Astrocyte of the cerebellum (primary cell): ENCODE measurements around the gene YWHAE.
"Not testable (repeated sequence)": the region's sequence is repeated elsewhere in the genome, so short reads cannot be mapped to it uniquely, and the experiment has no call there.

Source experiments
- DNase-seq: peaks from one replicate; pipeline ENCODE4 v3.0.0-alpha.2; 2011; ENCODE audit warnings: low read depth
- H3K4me3 ChIP-seq: 2 replicates; pipeline ENCODE4 v1.5.1; 2011; ENCODE audit warnings: mild to moderate bottlenecking, low read depth, low read length, moderate library complexity
- CTCF ChIP-seq: IDR thresholded peaks from 2 replicates; pipeline ENCODE4 v1.5.1; 2012; ENCODE audit warnings: low read length, low read depth, moderate library complexity, mild to moderate bottlenecking; ENCODE audit errors: missing control alignments
- in situ Hi-C: cut with HindIII; loops from 2 replicates; pipeline ENCODE4 v1.10.0; 2017; ENCODE audit warnings: low sequenced_read_pairs

The YWHAE gene

GRCh38 chr17:1322480-1322879, 77.5 kb downstream of the YWHAE start:
- no peak overlapping the region for H3K4me3 ChIP-seq
- in situ Hi-C loops = no loop called here
- TF ChIP-seq CTCF = no peak
- no peak for DNase-seq

DNA sequence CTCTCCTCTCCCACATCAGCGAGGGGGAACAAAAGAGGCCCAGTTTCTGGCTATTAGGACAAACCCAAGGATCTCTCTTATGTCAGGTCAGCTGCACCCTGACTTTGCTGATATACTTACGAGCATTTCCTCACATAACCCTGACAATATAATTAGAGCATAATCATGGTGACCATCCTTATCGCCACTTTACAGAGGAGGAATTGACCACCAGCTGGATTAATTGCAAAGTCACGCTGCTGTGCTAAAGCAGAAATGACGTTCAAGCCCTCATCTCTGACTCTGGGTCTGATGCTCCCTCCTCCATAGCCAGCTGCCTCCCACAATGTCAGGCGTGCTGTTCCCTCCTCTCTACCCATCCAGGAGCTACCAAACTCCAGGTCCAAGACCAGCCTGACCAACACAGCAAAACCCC, 78.0 kb downstream of the YWHAE start:
- no peak for DNase-seq
- in situ Hi-C loops = no loop called here
- TF ChIP-seq CTCF = no peak
- no peak overlapping the region for H3K4me3 ChIP-seq

- no peak for TF ChIP-seq CTCF
- DNase-seq = no peak
- in situ Hi-C loops = no loop called here
- no peak overlapping the region for H3K4me3 ChIP-seq
These were observed 84.1 kb downstream of the YWHAE start for GRCh38 chr17:1315891-1316403.

DNA sequence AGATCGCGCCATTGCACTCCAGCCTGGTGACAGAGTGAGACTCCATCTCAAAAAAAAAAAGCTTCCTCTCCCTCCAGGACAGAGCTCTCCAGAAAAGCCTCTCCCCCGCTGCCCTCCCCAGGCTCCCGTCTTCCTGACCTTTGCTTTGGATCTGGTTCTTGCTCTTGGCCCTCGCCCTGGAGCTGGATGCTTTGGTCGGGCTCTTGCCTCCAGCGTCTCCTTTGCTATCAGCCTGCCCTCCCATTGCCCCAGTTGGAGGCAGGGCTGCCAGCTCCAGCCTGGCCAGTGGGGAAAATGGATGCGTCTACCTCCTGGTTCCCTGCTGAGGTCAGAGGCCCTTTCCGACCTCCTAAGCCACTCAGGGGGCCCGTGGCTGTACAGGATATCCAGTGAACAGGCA, 84.6 kb downstream of the YWHAE start:
- no peak for TF ChIP-seq CTCF
- in situ Hi-C loops = no loop called here
- no peak for DNase-seq
- no peak overlapping the region for H3K4me3 ChIP-seq

- no peak for TF ChIP-seq CTCF
- in situ Hi-C loops = no loop called here
- H3K4me3 ChIP-seq = no peak overlapping the region
- no peak for DNase-seq
These were observed 86.6 kb downstream of the YWHAE start for GRCh38 chr17:1313270-1314005.

- no peak for TF ChIP-seq CTCF
- DNase-seq = no peak
- no peak overlapping the region for H3K4me3 ChIP-seq
- in situ Hi-C loops = no loop called here
These were observed 87.7 kb downstream of the YWHAE start for GRCh38 chr17:1312261-1312870.

- DNase-seq, H3K4me3 ChIP-seq, in situ Hi-C loops: not testable (repeated sequence)
These were observed 92.2 kb downstream of the YWHAE start for GRCh38 chr17:1307829-1308228.
